HG03457 (cell line): ENCODE measurements around the gene IL13RA1.
"Not testable (repeated sequence)": the region's sequence is repeated elsewhere in the genome, so short reads cannot be mapped to it uniquely, and the experiment has no call there.

Experiments
- ATAC-seq: cut with Tn5 transposase; IDR thresholded peaks from one replicate; pipeline ENCODE4 v1.9.1; 2021; ENCODE audit warnings: moderate number of reproducible peaks; ENCODE audit not compliant: unreplicated experiment

Gene IL13RA1

GRCh38 chrX:118772051-118772450 is 44.6 kb downstream of the IL13RA1 start:
- no peak for ATAC-seq

- ATAC-seq = no peak
Observed at GRCh38 chrX:118773782-118774181, 46.4 kb downstream of the IL13RA1 start.

- no peak for ATAC-seq
Observed at GRCh38 chrX:118779581-118779980, 52.2 kb downstream of the IL13RA1 start.

- ATAC-seq = no peak
Observed at GRCh38 chrX:118780509-118780908, 53.1 kb downstream of the IL13RA1 start.

GRCh38 chrX:118780911-118781310 is 53.5 kb downstream of the IL13RA1 start:
- no peak for ATAC-seq

GRCh38 chrX:118795528-118796280 is 68.3 kb downstream of the IL13RA1 start:
- no peak for ATAC-seq

GRCh38 chrX:118802857-118803256 is 75.5 kb downstream of the IL13RA1 start:
- ATAC-seq = no peak

- no peak for ATAC-seq
Observed at GRCh38 chrX:118807151-118808017, 80.0 kb downstream of the IL13RA1 start.

GRCh38 chrX:118817257-118817656 is 89.9 kb downstream of the IL13RA1 start:
- not testable (repeated sequence) for ATAC-seq

- no peak for ATAC-seq
Observed at GRCh38 chrX:118823263-118824172, 96.1 kb downstream of the IL13RA1 start, which contains the start of gene ZCCHC12. Gene ZCCHC12 (plus strand): TSS chrX:118823824. CDS start chrX:118825245, 1,421 bp downstream.

GRCh38 chrX:118824173-118824730 is 96.8 kb downstream of the IL13RA1 start:
- no peak for ATAC-seq

GRCh38 chrX:118825227-118825626 is 97.8 kb downstream of the IL13RA1 start:
- no peak for ATAC-seq

- ATAC-seq = no peak
Observed at GRCh38 chrX:118839334-118839958, 112.0 kb downstream of the IL13RA1 start.
